GM19043 (cell line): ENCODE results near the gene SAC3D1.
"Not testable (repeated sequence)": the region's sequence is repeated elsewhere in the genome, so short reads cannot be mapped to it uniquely, and the experiment has no call there.

ENCODE experiments used
- ATAC-seq: cut with Tn5 transposase; IDR thresholded peaks from one replicate; pipeline ENCODE4 v1.9.1; 2021; ENCODE audit warnings: low read depth; ENCODE audit not compliant: unreplicated experiment

SAC3D1 gene

DNA sequence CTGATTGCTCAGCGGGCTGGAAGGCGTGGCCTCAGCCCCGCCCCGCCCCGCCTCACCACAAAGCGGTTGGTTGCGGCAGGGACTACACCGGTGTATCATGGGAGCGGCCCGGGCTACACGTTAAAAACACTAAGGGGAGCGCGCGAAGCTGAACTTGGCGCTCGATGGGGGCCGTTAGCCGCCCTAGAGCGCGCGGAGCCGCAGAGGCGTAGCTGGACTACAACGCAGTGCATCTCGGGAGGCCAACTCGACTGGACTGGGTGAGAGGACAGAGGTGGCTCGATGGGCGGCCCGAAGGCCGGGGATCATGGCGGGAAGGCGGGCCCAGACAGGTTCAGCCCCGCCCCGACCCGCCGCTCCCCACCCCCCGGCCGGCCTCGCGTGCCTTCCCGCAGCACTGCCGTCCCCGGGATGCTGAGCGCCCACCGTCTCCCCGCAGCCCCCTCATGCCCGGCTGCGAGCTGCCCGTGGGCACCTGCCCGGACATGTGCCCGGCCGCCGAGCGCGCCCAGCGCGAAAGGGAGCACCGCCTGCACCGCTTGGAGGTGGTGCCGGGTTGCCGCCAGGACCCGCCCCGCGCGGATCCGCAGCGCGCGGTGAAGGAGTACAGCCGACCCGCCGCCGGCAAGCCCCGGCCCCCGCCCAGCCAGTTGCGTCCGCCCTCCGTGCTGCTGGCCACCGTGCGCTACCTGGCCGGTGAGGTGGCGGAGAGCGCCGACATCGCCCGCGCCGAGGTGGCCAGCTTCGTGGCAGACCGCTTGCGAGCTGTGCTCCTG, at the start of gene SAC3D1:
TSS of gene SAC3D1 (plus strand) at position 364 of the 776 bp plus-strand sequence. CDS start at position 447, 83 bp downstream.
- peak; percentile 79 for ATAC-seq

DNA sequence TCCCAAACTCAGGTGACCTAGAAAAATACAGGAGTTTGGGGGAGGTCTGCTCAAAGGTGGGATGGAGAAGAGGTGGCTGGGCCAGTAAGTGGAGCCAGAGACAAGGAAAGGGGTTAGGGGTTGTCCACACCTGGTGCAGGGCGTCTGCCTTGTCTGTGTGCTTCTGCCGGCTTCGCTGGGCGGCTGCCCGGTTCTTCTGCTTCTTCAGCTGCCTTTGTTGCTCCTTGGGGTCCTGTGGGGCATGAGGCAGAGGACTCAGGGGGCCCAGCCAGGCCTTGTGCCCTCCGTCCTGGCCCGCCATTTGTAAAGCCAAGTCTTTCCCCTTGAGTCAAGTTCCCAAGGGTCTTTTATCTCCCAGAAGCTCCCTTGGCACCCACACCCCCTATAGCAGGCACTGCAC, 46.7 kb upstream of the SAC3D1 start:
- no peak for ATAC-seq

DNA sequence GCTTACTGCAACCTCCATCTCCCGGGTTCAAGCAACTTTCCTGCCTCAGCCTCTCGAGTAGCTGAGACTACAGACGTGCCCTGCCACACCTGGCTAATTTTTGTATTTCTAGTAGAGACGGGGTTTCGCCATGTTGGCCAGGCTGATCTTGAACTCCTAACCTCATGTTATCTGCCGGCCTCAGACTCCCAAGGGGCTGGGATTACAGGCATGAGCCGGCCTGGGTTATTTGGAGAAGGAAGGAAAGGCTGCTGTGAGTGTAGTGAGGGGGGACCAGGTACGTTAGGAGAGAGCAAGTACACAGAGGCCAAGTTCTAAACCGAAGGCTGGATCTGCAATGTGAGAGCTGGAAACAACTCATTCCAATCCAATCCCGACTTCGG, 44.7 kb upstream of the SAC3D1 start:
- no peak for ATAC-seq

DNA sequence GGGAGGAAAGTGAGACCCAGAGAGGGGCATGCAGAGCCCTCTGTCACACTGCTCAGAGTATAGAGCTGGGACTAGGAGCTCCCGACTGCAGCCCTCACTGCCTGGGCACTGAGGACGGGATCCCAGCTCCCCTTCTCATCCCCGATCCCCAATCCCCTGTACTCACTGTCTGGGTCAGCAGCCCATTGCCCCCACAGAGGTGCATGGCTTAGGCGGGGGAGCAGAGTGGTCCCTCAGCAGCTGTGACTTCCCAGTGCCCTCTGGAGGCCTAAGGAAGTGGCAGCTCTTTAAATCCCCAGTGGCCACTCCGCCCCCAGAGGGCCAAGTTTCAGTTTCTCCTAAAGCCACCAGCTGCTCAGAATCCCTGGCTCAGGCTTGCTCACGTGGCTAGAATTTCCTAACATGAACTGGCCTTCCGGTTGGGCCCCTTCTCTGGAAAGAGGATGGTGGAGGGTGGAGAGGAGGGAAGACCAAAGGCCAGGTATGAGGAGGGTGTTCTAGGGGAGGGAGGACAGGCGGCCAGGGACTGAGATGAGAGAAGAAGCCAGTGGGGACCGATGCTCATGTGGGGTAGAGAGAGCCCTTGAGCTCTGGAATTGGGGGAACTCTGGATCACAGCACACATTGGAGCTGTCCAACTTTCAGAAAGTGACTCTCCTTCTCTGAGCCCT, 44.2 kb upstream of the SAC3D1 start, which contains the start of gene BATF2:
TSS of gene BATF2 (minus strand) at position 262 of the 671 bp plus-strand sequence. CDS start at position 205, 57 bp downstream.
- ATAC-seq: no peak

DNA sequence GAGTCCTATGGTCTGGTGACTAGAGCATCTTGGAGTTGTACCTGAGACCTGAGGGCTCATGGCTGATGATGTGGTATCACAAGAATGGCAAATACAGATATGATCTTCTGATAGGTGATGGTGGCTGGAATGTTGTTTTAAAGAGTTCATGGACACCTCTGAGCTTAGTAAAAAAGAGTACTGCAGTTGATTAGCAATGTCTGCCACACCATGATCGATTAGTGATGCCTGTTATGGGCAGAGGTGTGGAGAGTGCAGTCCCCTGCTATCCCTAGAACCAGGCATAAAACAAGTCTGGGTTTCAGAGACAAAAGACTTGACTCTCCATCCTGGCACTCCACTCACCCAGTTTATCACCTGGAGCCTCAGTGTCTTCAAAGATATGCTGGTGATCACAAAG, 42.9 kb upstream of the SAC3D1 start:
- no peak for ATAC-seq

DNA sequence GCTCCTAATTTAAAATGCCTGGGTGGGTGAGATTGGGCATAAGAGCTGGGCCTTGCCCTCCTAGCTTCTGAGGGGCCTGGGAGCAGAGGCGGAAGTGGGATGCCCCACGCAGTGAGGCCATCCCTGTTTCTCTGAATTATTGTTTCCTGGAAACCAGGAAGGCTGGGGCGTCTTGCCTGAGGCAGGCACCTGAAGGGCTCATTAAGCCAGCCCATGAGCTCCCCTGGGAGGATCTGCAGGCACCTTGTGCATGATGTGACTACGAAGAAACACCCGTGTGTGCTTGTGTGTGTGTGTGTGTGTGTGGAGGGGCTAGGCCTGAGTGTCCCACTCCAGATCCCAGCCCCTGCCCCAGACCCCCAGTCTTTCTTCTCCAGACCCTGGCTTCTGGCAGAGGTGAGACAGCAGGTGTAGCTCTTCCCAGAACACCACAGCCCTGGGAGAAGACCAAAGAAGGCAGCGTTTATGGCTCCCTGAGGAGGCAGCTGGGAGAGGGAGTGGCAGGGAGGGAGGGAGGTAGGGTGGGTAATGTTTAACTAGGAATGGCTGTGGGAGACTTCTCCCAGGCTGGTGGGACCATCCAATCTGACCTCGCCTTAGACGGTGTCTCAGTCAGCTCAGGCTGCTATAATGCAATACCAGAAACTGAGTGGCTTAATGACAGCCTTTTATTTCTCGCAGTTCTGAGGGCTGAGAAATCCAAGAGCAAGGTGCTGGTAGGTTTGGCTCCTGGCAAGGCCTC, 42.1 kb upstream of the SAC3D1 start:
- no peak for ATAC-seq

DNA sequence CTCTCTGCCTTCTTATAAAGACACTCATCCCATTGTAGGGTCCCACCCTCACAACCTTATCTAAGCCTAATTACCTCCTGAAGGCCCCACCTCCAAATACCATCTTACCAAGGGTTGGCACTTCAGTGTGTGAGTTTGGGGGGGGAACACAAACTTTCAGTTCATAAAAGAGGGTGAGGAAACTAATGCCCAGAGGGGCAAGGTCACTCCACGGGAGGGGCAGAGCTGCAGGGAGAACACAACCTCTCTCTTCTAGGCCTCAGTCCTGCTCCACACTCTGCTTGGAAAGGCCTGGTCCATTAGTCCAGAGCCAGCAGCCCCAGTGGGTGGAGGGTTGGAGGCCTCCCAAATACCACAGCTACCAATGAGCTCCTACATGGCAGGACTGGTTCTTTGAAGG, 41.5 kb upstream of the SAC3D1 start:
- no peak for ATAC-seq

DNA sequence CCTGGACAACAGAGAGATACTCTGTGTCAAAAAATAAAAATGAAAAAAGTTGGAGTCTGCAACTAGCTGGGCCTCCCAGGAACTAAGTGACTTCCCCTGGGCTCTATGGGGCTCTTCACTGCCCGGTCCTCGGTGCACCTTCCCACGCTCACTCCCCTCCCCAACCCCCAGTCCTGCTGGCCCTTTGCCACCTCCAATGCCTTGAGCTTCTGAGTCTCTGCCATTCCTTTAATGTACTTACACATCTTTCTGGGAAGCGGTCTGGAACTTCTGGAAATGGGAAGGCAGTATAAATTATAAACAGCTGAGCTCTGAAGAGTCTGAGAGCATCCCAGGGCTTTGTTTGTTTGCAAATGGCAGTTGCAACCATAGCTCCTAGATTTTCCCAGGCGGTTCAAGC, 38.3 kb upstream of the SAC3D1 start:
- ATAC-seq: no peak

DNA sequence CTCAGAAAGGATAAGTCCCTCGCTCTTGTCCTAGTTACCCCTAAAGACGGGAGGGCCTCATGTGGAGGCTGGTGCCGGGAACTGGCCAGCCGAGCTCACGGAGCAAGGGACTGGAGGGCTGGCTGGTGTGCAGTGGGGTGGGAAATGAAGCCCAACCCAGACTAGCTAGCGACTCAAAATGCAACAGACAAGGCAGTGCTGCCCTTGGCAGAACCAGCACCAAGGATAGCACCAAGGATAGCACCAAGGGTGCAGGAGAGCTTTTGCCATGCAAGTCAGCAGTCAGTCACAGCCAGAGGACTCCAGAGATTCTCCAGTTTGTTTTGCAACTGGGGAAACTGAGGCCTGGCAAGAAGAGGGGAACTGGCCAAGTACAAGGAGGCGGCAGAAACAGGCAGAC, 37.7 kb upstream of the SAC3D1 start:
- ATAC-seq: no peak

DNA sequence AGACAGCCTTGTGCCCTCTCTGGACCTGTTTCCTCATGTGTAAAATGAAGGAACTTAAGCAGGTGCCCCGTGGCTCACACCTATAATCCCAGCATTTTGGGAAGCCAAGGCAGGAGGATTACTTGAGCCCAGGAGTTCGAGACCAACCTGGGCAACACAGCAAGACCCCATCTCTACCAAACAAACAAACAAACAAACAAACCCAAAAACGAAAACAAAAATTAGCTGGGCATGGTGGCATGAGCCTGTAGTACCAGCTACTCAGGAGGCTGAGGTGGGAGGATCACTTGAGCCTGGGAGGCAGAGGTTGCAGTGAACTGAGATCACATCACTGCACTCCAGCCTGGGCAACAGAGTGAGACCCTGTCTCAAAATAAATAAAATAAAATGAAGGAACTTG, 37.0 kb upstream of the SAC3D1 start:
- not testable (repeated sequence) for ATAC-seq

DNA sequence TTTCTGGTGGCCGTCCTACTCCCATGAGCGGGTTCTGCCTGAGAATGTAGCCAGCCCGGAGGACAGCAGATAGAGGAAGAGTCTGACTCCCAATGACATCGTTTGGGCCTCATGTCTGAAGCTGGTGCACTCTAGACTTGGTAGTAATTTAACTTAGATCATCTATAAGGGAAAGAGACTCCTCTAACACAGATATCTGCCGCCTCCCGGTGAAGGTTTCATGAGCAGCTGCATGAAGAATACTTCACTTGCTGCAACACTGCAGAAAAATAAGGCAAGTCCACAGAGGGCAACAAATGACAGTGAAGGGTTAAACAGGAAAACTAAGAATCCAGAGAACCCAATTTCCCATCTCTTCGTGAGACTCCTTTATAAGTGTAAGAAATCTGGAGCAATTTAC, 33.0 kb upstream of the SAC3D1 start:
- ATAC-seq: no peak

DNA sequence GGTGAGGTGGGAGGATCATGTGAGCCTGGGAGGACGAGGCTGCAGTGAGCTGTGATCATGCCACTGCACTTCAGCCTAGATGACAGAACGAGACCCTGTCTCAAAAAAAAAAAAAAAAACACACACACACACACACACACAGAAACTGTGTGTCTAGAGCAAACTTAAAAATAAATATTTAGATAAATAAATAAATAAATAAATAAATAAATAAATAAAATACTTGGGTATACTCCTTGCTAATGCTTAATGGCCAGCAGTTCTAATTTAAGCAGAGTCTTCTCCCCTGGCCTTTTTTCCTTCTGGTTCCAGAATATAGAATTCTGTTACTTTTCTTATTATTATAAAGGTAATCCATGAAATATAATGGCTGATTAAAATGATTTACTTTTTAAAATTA, 32.1 kb upstream of the SAC3D1 start:
- ATAC-seq: no peak

DNA sequence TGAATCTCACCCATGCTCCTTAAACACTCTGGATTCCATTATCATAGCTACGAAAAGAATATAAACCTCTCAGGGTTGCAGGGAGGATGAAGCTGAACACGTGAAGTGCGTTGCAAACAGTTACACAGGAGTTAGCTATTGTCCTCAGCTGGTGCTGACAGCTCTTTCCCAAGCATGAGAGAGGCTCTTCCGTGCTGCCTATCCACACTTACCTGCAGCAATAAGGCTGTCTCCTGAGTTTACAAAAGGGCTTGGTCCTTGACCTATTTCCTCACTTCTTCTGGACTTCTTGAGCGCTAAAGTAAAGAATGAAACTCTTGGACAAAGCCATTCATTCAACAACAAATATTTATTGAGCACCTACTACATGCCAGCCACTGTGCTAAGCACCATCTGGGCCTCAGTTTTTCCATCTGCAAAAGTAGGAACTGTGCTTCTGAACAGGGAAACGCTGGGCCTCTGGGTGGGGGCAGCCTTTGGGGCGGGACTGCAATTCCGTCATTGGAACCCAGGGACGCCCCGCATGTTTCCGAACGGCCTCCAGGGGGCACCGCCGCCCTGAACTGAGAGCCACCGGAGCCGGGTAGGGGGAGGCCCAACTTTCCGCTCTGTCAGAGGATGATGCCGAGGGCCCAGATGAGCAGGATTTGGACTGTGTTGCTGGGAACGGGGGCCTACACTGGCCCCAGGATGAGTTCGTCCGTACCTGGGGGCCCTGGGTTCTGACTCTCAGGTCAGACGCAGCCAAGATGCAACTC, 27.7 kb upstream of the SAC3D1 start:
- ATAC-seq: peak; percentile 78

DNA sequence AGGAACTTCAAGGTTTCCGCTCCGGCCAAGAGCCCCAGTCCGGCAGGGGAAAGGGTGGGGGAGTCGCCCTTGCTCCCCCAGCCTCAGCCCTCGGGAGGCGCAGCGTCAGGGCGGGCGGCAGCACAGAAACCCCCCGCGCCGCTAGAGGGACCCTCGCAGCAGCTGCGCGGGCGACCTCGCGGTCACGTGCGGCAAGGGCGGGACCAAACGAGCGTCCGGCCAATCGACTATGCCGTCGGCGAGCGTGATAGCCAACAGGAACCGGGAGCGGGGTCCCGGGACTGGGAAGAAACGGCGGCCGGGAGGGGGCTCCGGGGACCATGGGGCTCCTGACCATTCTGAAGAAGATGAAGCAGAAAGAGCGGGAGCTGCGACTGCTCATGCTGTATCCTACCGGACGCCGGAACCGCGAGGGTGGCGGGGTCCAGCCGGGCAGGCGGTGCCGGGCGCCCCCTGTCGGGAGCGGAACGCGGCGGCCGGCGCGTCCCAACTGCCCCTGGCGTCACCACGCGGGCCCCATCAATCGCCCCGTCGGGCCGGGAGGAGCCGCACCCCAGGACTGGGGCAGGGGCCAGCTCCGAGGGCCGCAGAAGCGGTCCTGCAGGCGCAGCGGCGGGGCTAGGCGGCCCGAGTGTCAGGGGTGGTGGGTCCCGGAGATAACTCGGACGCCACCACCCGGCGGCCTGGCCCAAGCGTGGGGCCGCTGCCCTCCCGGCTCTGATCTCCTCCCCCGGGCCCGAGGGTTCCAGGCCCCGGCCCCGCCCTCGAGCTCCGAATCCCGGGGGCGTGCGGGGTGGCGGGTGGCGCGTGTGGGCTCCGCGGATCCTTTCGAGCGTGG, 26.9 kb upstream of the SAC3D1 start, which contains the start of gene ARL2:
TSS of gene ARL2 (plus strand) at position 273 of the 838 bp plus-strand sequence. CDS start at position 321, 48 bp downstream.
- peak; percentile 55 for ATAC-seq

DNA sequence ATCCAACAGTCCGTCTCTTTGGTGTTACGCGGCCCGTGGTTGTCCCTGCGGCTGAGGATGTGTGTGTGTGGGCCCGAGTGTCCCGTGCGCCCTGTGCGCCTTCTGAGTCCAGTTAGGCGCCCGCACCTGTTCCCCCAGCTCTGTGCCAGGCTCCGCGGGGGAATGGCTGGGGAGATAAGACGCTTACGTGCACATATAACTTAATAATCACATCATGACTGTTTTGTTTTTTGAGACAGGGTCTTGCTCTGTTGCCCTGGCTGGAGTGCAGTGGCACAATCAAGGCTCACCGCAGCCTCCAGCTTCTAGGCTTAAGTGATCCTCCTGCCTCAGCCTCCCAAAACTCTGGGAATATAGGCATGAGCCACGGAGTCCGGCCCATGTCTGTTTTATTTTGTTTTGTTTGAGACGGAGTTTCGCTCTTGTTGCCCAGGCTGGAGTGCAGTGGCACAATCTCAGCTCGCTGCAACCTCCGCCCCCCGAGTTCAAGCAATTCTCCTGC, 26.2 kb upstream of the SAC3D1 start:
- ATAC-seq: no peak

DNA sequence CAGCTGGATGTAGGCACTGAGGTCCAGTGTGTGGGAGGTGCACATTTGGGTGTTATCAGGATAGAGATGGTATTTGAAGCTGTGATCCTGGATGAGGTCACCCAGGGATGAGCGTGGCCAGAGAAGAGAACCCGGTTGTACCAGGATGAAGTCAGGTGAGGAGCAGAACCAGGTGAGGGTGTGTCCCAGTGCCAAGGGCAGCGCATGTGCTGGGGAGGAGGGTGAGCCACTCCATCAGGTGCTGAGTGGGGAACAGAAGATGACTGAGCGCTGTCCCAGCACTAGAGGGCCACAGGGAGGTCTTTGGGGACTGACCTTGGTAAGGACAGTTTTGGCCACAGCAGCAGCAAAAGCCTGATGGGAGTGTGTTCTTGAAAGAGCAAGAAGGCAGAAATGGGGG, 24.3 kb upstream of the SAC3D1 start:
- no peak for ATAC-seq

DNA sequence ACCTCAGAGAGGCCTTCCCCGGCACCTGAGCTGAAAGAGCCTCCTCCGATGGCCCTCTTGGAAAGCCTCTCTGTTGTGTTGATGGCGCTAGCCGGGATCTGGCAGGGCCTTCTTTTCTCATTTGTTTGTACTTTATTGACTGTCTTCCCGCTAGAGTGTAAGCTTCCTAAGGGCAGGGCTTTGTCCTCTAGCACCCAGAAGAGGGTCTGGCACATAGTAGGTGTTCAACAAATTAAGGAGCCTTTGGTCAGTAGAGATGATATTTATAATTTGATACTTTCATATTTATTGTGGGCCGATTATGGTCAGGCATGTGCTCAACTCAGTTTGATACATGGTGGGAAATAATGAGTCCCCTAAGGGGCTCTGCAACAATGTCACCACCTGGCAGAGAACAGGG, 23.1 kb upstream of the SAC3D1 start:
- no peak for ATAC-seq

DNA sequence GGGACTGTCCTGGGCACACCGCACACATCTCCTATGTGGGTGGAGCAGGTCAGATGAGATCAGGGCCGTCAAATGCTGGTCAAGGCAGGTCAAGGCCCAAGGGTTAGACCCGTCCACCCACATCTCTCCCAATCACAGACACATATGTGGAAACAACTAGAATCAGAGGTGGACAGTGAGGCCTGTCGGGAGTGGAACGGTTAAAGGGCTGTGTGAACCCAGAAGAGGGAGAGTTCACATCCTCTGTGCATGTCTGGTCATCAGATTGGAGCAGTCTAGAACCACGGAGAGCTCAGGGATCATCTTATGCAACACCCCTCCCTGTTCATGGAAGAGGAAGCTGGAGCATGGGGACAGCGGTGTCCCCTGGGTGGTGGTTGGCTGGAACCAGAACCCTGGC, 21.2 kb upstream of the SAC3D1 start:
- ATAC-seq: no peak

DNA sequence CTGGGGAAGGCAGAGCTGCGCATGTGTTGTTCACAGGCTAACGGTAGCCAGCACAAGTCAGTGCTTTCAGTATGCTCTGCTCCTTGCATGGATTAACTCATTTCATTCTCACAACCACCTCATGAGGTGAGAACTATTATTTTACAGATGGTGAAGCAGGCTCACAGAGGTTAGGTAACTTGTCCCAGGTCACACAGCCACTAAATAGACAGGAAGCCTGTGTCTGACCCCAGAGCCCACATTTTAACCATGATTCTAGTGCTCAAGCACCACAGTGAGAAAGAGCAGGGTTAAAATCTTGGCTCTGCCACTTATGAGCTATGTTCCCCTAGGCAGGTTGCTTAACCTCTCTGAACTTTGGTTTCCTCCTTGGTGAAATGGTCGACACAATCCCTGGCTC, 20.0 kb upstream of the SAC3D1 start:
- ATAC-seq: no peak
